Medulla oblongata (tissue), 1 donor: ENCODE measurements around the gene FOXK2.

Experiments
- DNase-seq: peaks from one replicate; pipeline ENCODE4 v3.0.0-alpha.2; 2015; ENCODE audit errors: extremely low spot score

Gene FOXK2

DNA sequence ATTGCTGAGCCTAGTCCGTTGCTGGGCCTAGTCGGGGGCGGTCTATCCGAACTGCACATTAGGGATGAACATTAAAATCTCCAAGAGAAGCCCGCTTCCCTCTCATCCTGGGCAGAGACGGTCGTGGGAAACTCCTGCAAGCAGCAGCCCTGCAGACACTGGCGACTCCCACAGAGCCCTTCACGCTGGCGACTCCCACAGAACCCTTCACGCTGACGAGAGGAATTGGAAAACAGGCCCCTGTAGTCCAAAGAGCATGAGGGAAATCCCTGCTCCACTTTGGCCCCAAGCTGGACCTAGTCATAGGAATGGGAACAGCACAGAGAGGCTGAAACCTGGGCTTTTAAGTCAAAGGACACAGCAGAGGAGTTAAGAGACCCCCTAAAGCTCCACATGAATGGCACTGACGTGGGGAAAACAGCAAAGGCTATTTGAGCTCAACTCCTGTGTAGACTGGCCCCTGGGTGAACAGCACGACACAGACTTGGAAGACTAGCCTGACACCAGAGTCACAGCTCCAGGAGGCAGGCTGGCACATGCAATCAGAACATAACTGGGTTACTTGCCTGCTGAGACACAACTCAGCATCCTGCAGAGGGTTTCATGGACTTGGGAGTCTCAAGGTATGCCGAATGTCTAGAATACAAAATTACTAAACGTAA is 86.5 kb downstream of the FOXK2 start:
- DNase-seq, result no peak

DNA sequence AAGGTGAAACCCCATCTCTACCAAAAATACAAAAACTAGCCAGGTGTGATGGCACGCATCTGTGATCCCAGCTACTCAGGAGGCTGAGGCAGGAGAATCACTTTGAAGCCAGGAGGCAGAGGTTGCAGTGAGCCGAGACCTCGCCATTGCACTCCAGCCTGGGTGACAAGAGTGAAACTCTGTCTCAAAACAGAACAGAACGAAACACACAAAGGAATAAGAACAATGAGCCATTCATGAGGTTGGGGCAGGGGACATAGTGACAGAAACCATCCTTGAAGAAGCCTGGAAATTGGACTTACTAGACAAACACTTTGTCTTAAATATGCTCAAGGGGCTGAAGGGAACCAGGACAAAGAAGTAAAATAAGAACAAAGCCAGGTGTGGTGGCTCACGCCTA is 89.3 kb downstream of the FOXK2 start:
- DNase-seq, result peak; percentile 60

- no peak for DNase-seq
Observed at GRCh38 chr17:82609655-82610054, 90.1 kb downstream of the FOXK2 start.

DNA sequence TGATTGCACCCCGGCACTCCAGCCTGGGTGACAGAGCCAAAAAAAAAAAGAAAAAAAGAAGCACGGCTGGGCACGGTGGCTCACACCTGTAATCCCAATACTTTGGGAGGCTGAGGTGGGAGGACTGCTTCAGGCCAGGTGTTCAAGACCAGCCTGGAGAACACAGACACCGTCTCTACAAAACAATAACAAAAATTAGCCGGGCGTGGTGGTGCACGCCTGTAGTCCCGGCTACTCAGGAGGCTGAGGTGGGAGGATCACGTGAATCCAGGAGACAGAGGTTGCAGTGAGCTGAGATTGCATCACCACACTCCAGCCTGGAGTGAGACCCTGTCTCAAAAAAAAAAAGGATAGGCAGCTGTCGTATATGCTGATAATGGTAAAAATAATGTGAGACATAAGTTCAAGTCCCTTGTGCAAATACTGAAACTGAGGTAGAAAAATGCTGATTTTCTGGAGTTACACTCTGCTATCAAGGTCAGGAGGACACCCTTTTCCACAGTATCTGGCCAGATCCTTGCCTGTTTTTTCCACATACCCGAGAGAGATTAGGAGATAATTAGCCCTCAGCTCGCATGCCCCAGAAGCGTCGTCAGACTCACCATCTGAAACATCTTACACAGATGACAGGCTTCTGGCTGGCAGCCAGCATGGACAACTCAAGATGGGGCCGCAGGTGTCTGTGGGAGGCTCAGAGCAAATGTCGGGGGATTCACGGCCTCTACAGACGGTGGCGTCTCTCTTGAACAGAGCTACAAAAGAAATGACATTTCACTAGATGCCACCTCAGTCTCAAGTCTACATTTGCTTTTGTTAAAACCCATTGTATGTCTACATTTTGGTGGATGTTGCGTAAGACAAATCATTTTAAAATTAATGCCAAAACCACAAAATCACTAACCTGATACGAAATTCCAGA is 91.9 kb downstream of the FOXK2 start:
- DNase-seq, result no peak

GRCh38 chr17:82613283-82614094 is 94.0 kb downstream of the FOXK2 start:
- no peak for DNase-seq

DNA sequence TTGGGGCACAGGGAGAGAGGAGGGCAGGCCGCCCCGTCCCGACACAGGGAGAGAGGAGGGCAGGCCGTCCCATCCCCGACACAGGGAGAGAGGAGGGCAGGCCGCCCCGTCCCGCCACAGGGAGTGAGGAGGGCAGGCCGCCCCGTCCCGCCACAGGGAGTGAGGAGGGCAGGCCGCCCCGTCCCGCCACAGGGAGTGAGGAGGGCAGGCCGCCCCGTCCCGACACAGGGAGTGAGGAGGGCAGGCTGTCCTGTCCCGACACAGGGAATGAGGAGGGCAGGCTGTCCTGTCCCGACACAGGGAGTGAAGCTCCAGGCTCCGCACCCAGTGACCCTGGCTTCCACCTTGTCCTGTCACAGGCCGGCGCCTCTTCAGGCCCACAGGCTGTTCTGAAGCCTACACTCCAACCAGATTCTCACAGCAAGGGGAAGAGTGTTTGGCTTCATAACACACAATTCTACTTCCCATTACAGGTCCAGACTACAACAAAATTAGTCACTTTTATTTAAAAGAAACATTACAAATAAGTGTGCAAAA is 94.6 kb downstream of the FOXK2 start:
- DNase-seq, result no peak

GRCh38 chr17:82615084-82616020 is 95.8 kb downstream of the FOXK2 start:
- no peak for DNase-seq

- no peak for DNase-seq
Observed at GRCh38 chr17:82616021-82616711, 96.6 kb downstream of the FOXK2 start.

DNA sequence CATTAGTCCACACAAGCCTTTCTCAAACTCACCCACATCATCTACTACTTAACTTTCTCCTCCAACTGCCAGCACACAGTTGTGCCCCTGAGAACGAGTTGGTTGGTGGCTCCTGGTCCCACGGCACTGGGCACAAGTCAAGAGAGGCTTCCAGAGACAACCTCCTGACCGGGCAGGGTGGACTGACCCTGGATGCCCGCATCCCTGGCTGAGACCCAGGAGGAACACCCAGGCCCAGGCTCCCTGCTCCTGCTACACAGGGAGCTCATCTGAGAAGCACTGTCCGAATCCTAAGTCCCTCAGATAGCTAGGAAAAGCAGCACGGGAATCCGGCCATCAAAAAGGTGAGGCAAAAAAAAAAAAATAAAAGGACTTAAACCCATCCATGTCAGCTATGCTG is 99.7 kb downstream of the FOXK2 start:
- DNase-seq, result no peak

DNA sequence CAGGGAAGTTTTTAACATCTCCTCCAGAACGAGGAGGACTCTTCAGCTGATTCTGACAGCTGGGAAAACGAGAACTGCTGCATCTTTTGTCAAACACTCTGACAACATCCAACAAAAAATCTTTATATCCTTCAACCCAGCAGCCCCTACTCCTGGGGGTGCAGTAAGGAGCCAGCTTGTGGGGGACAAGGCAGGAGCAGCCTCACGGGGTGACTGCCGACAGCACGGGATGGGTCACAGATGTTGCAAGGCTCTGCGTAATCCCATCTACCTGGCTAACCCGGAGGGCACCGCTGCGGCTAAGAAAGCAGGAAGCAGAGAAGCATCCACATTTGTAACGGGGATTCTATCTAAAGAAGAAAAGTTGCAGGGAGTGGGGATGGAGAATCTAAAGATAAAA is 100.1 kb downstream of the FOXK2 start:
- no peak for DNase-seq

DNA sequence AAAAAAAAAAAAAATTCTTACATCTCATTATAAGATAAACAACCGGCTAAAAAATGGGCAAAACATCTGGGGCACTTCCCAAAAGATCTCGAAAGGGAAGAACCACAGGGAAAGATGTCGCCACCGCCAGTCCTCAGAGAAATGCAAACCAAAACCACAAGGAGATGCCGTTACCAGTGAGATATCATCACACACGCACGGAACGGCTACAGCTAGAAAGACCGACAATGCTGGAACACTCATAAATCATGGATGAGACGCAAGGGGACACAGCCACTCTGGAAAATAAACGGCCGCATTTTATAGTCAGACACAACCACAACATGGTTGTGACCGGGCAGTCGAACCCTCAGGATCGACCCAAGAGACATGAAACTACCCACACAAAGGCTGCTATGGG is 104.2 kb downstream of the FOXK2 start:
- DNase-seq, result no peak

DNA sequence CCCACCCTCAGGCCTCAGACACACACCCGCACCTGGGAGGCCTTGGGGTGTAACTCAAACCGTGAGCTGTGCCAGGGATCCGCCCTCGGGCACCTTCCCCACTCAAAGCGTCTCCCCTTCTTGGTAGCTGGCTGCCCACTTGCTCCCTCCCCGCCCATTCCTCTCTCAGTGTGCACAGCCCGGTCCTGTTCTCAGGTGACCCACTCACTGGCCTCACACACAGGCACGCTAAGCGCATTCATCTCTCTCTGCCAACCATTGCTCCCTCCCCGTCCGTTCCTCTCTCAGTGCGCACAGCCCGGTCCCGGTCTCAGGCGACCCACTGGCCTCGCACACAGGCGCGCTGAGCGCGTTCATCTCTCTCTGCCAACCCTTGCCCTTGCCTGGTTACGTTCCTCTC is 107.9 kb downstream of the FOXK2 start:
- DNase-seq, result no peak

GRCh38 chr17:82629748-82630147 is 110.2 kb downstream of the FOXK2 start:
- no peak for DNase-seq

DNA sequence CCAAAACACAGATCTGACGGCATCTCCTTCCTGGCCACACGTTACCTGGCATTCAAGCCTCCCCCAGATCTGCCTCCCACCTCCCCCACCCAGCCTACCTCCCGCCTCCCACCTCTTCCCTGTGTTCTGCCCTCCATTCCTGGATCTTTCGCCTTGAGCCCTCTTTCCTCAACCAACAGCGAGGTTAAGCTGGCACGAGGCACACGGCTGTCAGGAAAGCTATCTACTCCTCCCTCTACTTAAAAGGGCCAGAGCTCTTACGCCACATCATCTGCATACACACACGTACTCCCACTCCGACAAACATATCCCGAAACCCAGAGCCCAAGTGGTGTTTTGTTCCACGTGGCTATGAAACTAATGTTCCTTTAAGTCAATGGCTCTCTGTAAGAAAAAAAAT is 110.7 kb downstream of the FOXK2 start:
- no peak for DNase-seq

- no peak for DNase-seq
Observed at GRCh38 chr17:82631544-82631943, 112.0 kb downstream of the FOXK2 start.

DNA sequence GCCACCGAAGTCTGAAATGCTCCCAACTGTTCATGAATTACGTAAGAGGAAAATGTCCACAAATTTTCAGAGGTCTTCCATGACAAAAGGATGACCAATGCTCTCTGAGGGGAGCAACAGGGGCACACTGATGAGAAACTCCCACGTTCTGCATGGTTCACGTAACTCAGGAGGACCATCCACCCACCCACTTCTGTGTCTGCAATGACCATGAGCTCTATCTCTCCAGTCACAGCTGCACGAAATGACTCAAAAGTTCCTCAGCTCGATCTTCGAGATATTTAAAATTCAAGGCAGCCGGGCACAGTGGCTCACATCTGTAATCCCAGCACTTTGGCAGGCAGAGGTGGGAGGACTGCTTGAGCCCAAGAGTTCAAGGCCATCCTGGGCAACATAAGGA is 112.9 kb downstream of the FOXK2 start:
- DNase-seq, result no peak

DNA sequence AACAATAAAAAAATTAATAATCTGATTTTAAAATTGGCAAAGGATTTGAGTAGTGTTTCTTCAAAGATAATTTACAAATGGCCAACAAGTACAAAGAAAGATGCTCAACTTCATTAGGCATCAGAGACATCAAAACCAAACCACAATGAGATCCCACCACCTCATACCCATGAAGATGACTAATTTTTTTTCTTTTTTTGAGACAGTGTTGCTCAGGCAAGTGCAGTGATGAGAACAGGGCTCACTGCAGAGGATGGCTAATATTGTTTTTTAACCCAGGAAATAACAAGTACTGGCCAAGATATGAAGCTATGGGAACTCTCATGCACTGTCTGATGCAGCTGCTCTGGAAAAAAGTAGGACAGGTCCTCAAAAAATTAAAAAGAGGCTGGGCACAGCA is 113.8 kb downstream of the FOXK2 start:
- DNase-seq, result no peak

DNA sequence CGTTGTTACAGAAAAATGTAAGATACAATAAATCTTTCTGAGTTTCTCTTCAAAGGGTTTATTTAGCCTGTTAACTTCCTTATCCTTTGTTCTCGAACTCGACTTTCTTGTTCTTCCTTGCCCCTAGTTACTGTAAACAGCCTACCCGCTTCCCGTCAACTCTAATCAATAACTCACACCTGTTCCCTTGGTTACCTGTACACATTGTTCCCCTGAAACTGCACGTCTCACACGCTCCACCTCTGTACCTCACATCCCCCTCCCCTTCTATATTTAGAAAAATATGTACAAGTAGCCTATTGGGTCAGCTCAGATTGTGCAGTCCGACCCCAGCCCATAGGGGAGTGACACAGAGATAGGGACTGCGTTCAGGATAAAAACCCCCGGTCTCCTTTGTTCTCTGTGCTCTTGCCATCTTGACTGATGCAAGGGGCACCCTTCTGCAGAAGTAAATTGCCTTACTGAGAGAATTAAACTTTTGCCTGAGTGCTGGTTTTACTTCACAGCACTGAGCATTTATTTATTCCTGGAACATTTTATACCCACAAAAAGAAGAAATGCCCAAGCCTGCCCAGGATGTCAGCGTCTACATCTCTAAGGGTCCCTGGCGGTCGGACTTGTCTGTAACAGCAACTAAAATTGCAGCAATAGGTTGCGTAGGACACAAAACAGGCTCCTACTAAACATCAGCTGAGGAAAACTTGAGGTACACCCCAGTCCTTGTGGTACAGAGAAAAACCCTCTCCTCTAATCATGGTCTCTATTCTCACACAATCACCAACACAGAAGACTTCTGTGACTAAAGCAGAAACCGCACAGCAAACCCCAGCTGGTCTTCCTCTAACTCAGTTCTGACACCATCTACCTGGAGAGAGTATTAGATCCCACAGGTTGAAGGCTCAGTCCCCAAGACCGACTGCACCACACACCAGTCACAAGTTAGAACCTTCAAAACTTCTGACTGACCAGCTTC is 117.4 kb downstream of the FOXK2 start:
- no peak for DNase-seq

DNA sequence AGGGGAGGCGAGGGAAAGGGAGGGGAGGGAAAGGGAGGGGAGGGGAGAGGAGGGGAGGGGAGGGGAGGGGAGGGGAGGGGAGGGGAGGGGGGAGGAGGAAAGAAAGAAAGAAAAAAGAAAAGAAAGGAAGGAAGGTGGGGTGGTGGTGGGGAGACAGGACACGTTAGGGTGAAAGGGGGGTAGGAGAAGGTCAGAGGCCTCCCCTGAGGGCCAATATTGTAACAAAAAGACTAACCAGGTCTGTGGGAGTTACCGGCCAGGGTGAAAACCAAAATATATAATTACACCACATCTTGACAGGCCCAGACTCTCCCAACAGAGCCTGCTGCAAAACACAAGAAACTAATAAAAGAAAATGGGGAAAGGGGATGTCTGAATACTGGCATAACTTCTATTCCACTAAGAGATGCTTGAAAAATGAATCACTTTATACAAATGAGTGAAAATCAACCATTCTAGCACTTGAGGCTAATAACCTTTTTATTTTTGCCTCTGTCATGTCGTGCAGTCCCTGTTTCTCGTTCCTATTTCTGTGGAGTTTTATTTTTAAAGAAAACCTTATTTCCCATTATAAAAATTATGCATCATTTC is 118.7 kb downstream of the FOXK2 start:
- DNase-seq, result no peak
